Right lung (tissue), 5 donors: Measurements from ENCODE around the gene TIMM22. TPM values are rescaled to one million over a fixed set of nuclear protein-coding genes. Genes with fewer than 3 reads are reported as not detected.

Experiments used
- DNase-seq, 2 donors: peaks; one replicate each; pipeline ENCODE4 v3.0.0-alpha.2; 2013
- polyA plus RNA-seq, 5 donors: library from polyadenylated mRNA; unstranded; fragments of 120-200 nt; gene quantifications; one replicate each; pipeline versions ENCODE4 v1.2.1 to v1.2.3, GENCODE V29; 2013; ENCODE audit warnings: inconsistent platforms in 1 of 5, low replicate concordance in 1 of 5; ENCODE audit not compliant: insufficient read length in 5 of 5, insufficient read depth in 1 of 5

The TIMM22 gene
- polyA plus RNA-seq, 5 donors: 14.4 to 16.8 (median 15.0) TPM

GRCh38 chr17:1012823-1013728 is 16.1 kb downstream of the TIMM22 start:
- DNase-seq: no peak

- no peak for DNase-seq
These were observed 16.8 kb downstream of the TIMM22 start for GRCh38 chr17:1013729-1014090.

GRCh38 chr17:1018547-1018946 is 21.6 kb downstream of the TIMM22 start:
- DNase-seq: no peak

GRCh38 chr17:1019451-1019850 is 22.5 kb downstream of the TIMM22 start:
- DNase-seq: no peak

GRCh38 chr17:1021147-1021546 is 24.2 kb downstream of the TIMM22 start:
- DNase-seq: no peak

- DNase-seq: no peak
These were observed 25.5 kb downstream of the TIMM22 start for GRCh38 chr17:1022278-1023024.

GRCh38 chr17:1024076-1024475 is 27.1 kb downstream of the TIMM22 start:
- DNase-seq: no peak

GRCh38 chr17:1025733-1026598 is 29.0 kb downstream of the TIMM22 start:
- no peak for DNase-seq

GRCh38 chr17:1026599-1026975 is 29.7 kb downstream of the TIMM22 start:
- no peak for DNase-seq

- DNase-seq: no peak
These were observed 30.1 kb downstream of the TIMM22 start for GRCh38 chr17:1027044-1027443.

GRCh38 chr17:1029196-1029921 is 32.4 kb downstream of the TIMM22 start:
- DNase-seq: no peak

GRCh38 chr17:1029922-1030644 is 33.2 kb downstream of the TIMM22 start:
- no peak for DNase-seq

GRCh38 chr17:1030684-1031532 is 34.0 kb downstream of the TIMM22 start:
- no peak for DNase-seq

- peak; percentile 57 to 72 for DNase-seq
These were observed 34.8 kb downstream of the TIMM22 start for GRCh38 chr17:1031711-1032110.

- DNase-seq: no peak
These were observed 35.5 kb downstream of the TIMM22 start for GRCh38 chr17:1032391-1032790.

GRCh38 chr17:1033503-1033902 is 36.6 kb downstream of the TIMM22 start:
- no peak for DNase-seq

- no peak for DNase-seq
These were observed 37.8 kb downstream of the TIMM22 start for GRCh38 chr17:1034652-1035210.

GRCh38 chr17:1035546-1036170 is 38.7 kb downstream of the TIMM22 start:
- DNase-seq: no peak
